Hair follicle dermal papilla cell (primary cell): ENCODE results near the gene C17orf107. TPM values are rescaled to one million over a fixed set of nuclear protein-coding genes. Genes with fewer than 3 reads are reported as not detected.

Experiments
- total RNA-seq: library from RNA; depleted of rRNA; stranded (reverse); fragments of >200 nt; gene quantifications from 2 replicates; pipeline ENCODE4 v1.2.3, GENCODE V29; 2012

Gene C17orf107
- 4.4 and 5.8 TPM in 2 replicates for total RNA-seq

GRCh38 chr17:4899341-4900230 is at the start of gene C17orf107:
Gene C17orf107 (plus strand): TSS chr17:4899536. CDS start chr17:4899763, 227 bp downstream.

GRCh38 chr17:4903051-4903818 is 3.9 kb downstream of the C17orf107 start, which contains the start of gene CHRNE:
Gene CHRNE (minus strand): TSS chr17:4903098. CDS start chr17:4903063, 35 bp downstream.

GRCh38 chr17:4931963-4932362 is 32.6 kb downstream of the C17orf107 start, which contains the start of gene GP1BA:
Gene GP1BA (plus strand): TSS chr17:4932277. CDS start chr17:4932605, 328 bp downstream.

GRCh38 chr17:4939796-4940554 is 40.6 kb downstream of the C17orf107 start, which contains the start of the genes RNF167 and SLC25A11:
Gene RNF167 (plus strand): TSS chr17:4940268. CDS start chr17:4940910, 642 bp downstream.
Gene SLC25A11 (minus strand): TSS chr17:4940046. CDS start chr17:4939910, 136 bp downstream.

GRCh38 chr17:4948166-4948930 is 49.0 kb downstream of the C17orf107 start, which contains the start of gene PFN1:
Gene PFN1 (minus strand): TSS chr17:4948530. CDS start chr17:4948394, 136 bp downstream.

GRCh38 chr17:4950746-4951204 is 51.4 kb downstream of the C17orf107 start, which contains the start of gene ENO3:
Gene ENO3 (plus strand): TSS chr17:4951119. CDS start chr17:4951830, 711 bp downstream.

Other genes starting within 250 kb of the C17orf107 start
- gene PELP1, start 195.4 kb upstream of the C17orf107 start, total RNA-seq = 25.0 and 31.2 TPM in 2 replicates
- gene ARRB2, start 188.9 kb upstream of the C17orf107 start, total RNA-seq = 7.0 and 9.2 TPM in 2 replicates
- gene MED11, start 168.1 kb upstream of the C17orf107 start, total RNA-seq = 10.5 and 12.4 TPM in 2 replicates
- not detected in 2 replicates for gene ZMYND15, start 159.7 kb upstream of the C17orf107 start, total RNA-seq
- 0.97 and 1.1 TPM in 2 replicates for gene CXCL16, start 159.6 kb upstream of the C17orf107 start, total RNA-seq
- gene TM4SF5, start 127.7 kb upstream of the C17orf107 start, total RNA-seq = not detected in 2 replicates
- gene VMO1, start 113.2 kb upstream of the C17orf107 start, total RNA-seq = 0.16 TPM in 1 of 2 replicates, not detected in the other
- not detected in 2 replicates for gene GLTPD2, start 110.6 kb upstream of the C17orf107 start, total RNA-seq
- 82.6 and 119 TPM in 2 replicates for gene PSMB6, start 103.4 kb upstream of the C17orf107 start, total RNA-seq
- 24.3 and 30.6 TPM in 2 replicates for gene PLD2, start 92.4 kb upstream of the C17orf107 start, total RNA-seq
- 44.8 and 45.9 TPM in 2 replicates for gene MINK1, start 66.2 kb upstream of the C17orf107 start, total RNA-seq
- 4.7 and 5.8 TPM in 2 replicates for gene CHRNE, start 3.6 kb downstream of the C17orf107 start, total RNA-seq
- not detected in 2 replicates for gene GP1BA, start 32.7 kb downstream of the C17orf107 start, total RNA-seq
- 42.9 and 49.8 TPM in 2 replicates for gene SLC25A11, start 40.5 kb downstream of the C17orf107 start, total RNA-seq
- gene RNF167, start 40.7 kb downstream of the C17orf107 start, total RNA-seq = 18.1 and 20.1 TPM in 2 replicates
- gene PFN1, start 49.0 kb downstream of the C17orf107 start, total RNA-seq = 321 and 412 TPM in 2 replicates
- gene ENO3, start 51.6 kb downstream of the C17orf107 start, total RNA-seq = 0.81 and 3.6 TPM in 2 replicates
- gene SPAG7, start 68.3 kb downstream of the C17orf107 start, total RNA-seq = 23.6 and 30.2 TPM in 2 replicates
- gene CAMTA2, start 88.1 kb downstream of the C17orf107 start, total RNA-seq = 12.3 and 17.7 TPM in 2 replicates
- 0.32 and 0.85 TPM in 2 replicates for gene INCA1, start 98.0 kb downstream of the C17orf107 start, total RNA-seq
- 62.3 and 82.3 TPM in 2 replicates for gene KIF1C, start 98.4 kb downstream of the C17orf107 start, total RNA-seq
- gene SLC52A1, start 135.9 kb downstream of the C17orf107 start, total RNA-seq = 0.32 and 0.36 TPM in 2 replicates
- gene ZFP3, start 178.9 kb downstream of the C17orf107 start, total RNA-seq = 2.7 and 3.1 TPM in 2 replicates
- gene ZNF232, start 212.3 kb downstream of the C17orf107 start, total RNA-seq = 4.2 and 4.3 TPM in 2 replicates
- gene USP6, start 216.5 kb downstream of the C17orf107 start, total RNA-seq = not detected in 2 replicates